GM12878 (cell line): ENCODE results near the gene FAM20A. TPM values are rescaled to one million over a fixed set of nuclear protein-coding genes. Genes with fewer than 3 reads are reported as not detected.

Source experiments
- ATAC-seq: fragments of 200-7000 bp; cut with Tn5 transposase; 3 replicates; pipeline ENCODE4 v1.9.1; 2020; ENCODE audit warnings: mild to moderate bottlenecking, moderate library complexity
- BruUV-seq: library from RNA; stranded (reverse); fragments of 400-500 nt; replicated peaks from 2 replicates; lab custom pipeline; 2021; lab: Mats Ljungman, UMichigan
- CTCF ChIA-PET: fragments of 300-600 bp; sonication (Branson Sonifier 250); formaldehyde crosslinking; extraction: SDS; loops from one replicate; lab custom pipeline; 2021; ENCODE audit warnings: inconsistent platforms; lab: Yijun Ruan, JAX
- POLR2A ChIA-PET: fragments of 350-600 bp; formaldehyde crosslinking; extraction: SDS; loops from one replicate; lab custom pipeline; 2021; ENCODE audit warnings: inconsistent platforms; lab: Charles Lee
- RAD21 ChIA-PET: fragments of 300-600 bp; sonication (Branson Sonifier 250); formaldehyde crosslinking; loops from one replicate; lab custom pipeline; 2023; ENCODE audit warnings: antibody characterized with exemption; ENCODE audit not compliant: unreplicated experiment; lab: Charles Lee
- SMC1A ChIA-PET: fragments of 300-600 bp; sonication (Branson Sonifier 250); formaldehyde crosslinking; loops from one replicate; lab custom pipeline; 2023; ENCODE audit not compliant: unreplicated experiment, uncharacterized antibody; lab: Charles Lee
- DNase-seq: peaks from one replicate; pipeline ENCODE4 v3.0.0-alpha.2; 2011; ENCODE audit warnings: low read depth, low spot score
- FAIRE-seq: peaks from 3 replicates; lab custom pipeline; 2011; peaks lifted over from hg19 to GRCh38; lab: Jason Lieb, UNC
- H2AFZ ChIP-seq: 2 replicates; pipeline ENCODE4 v1.6.0; 2011; ENCODE audit warnings: low read depth, low read length, control low read depth; ENCODE audit not compliant: control insufficient read depth
- H3K27ac ChIP-seq: 2 replicates; pipeline ENCODE4 v1.5.1; 2011; ENCODE audit warnings: control low read depth; ENCODE audit not compliant: control insufficient read depth, insufficient read depth
- H3K27me3 ChIP-seq, 2 experiments: replicated peaks in 1 of 2; 2 replicates each; pipeline versions ENCODE4 v1.6.0 to v1.6.1; 2011; ENCODE audit warnings: low read length in 1 of 2; ENCODE audit not compliant: control insufficient read depth in 2 of 2, insufficient read depth in 2 of 2
- H3K36me3 ChIP-seq, 2 experiments: 2 replicates each; pipeline ENCODE4 v1.5.1; 2011; ENCODE audit warnings: low read length in 1 of 2; ENCODE audit not compliant: control insufficient read depth in 2 of 2, insufficient read depth in 2 of 2
- H3K4me1 ChIP-seq: 2 replicates; pipeline ENCODE4 v1.6.1; 2011; ENCODE audit warnings: mild to moderate bottlenecking, low read length, moderate library complexity, mixed read lengths; ENCODE audit not compliant: control insufficient read depth, insufficient read depth
- H3K4me2 ChIP-seq: 2 replicates; pipeline ENCODE4 v1.6.0; 2011; ENCODE audit warnings: control low read depth; ENCODE audit not compliant: control insufficient read depth, insufficient read depth
- H3K4me3 ChIP-seq: fragments of 200-600 bp; sonication (generic); 2 replicates; pipeline ENCODE4 v1.5.1; 2016
- H3K79me2 ChIP-seq: 2 replicates; pipeline ENCODE4 v1.6.0; 2011; ENCODE audit warnings: low read length; ENCODE audit not compliant: control insufficient read depth, insufficient read depth
- H3K9ac ChIP-seq: 2 replicates; pipeline ENCODE4 v1.8.0; 2011; ENCODE audit warnings: low read length, control low read depth, mixed read lengths; ENCODE audit not compliant: control insufficient read depth, insufficient read depth
- H3K9me3 ChIP-seq: replicated peaks from 3 replicates; pipeline ENCODE4 v1.5.1; 2011; ENCODE audit warnings: mild to moderate bottlenecking, low read length; ENCODE audit not compliant: control insufficient read depth, insufficient read depth
- H4K20me1 ChIP-seq: 2 replicates; pipeline ENCODE4 v1.6.0; 2011; ENCODE audit not compliant: control insufficient read depth, insufficient read depth
- ATF7 ChIP-seq: fragments of 450-650 bp; IDR thresholded peaks from 2 replicates; pipeline ENCODE4 v1.6.1; 2016; ENCODE audit warnings: low read depth, mild to moderate bottlenecking
- CREB1 ChIP-seq: IDR thresholded peaks from 2 replicates; pipeline ENCODE4 v1.6.1; 2012; ENCODE audit warnings: low read depth, mild to moderate bottlenecking, inconsistent platforms
- EED ChIP-seq: sonication (generic); IDR thresholded peaks from 2 replicates; pipeline ENCODE4 v1.6.1; 2016; ENCODE audit warnings: antibody characterized with exemption, low read depth
- RB1 ChIP-seq: fragments of 450-650 bp; formaldehyde crosslinking; IDR thresholded peaks from 2 replicates; pipeline ENCODE4 v1.6.1; 2017; ENCODE audit warnings: mild to moderate bottlenecking, borderline replicate concordance
- RCOR1 ChIP-seq: conservative IDR thresholded peaks from 2 replicates; pipeline ENCODE4 v1.6.1; 2012; ENCODE audit warnings: low read depth, low read length, improper control_type of control experiment
- SPI1 ChIP-seq: IDR thresholded peaks from 2 replicates; pipeline ENCODE4 v1.6.1; 2011; ENCODE audit warnings: low read depth, mild to moderate bottlenecking, low read length, moderate library complexity, borderline replicate concordance; ENCODE audit not compliant: insufficient read depth
- STAT1 ChIP-seq: fragments of 450-650 bp; conservative IDR thresholded peaks from 2 replicates; pipeline ENCODE4 v1.6.1; 2014; ENCODE audit warnings: antibody characterized with exemption, mild to moderate bottlenecking
- TAF1 ChIP-seq: IDR thresholded peaks from 2 replicates; pipeline ENCODE4 v1.6.1; 2011; ENCODE audit warnings: mild to moderate bottlenecking, low read depth, low read length, borderline replicate concordance
- TARDBP ChIP-seq: IDR thresholded peaks from 2 replicates; pipeline ENCODE4 v1.6.1; 2016; ENCODE audit warnings: borderline replicate concordance
- ZBED1 ChIP-seq: IDR thresholded peaks from 2 replicates; pipeline ENCODE4 v1.6.1; 2016; ENCODE audit warnings: borderline replicate concordance
- ZNF217 ChIP-seq: fragments of 450-650 bp; IDR thresholded peaks from 2 replicates; pipeline ENCODE4 v1.6.1; 2017; ENCODE audit warnings: antibody characterized with exemption, mild to moderate bottlenecking
- ZNF274 ChIP-seq: IDR thresholded peaks from one replicate; pipeline ENCODE4 v1.8.0; 2011; ENCODE audit not compliant: insufficient read length, insufficient read depth
- WGBS: methylation state at CpG from one replicate; pipeline ENCODE4 v1.1.6; 2016; ENCODE audit warnings: low lambda C conversion rate; ENCODE audit not compliant: insufficient replicate concordance, insufficient coverage; ENCODE audit errors: missing lambda C conversion rate; 5-methylcytosine and 5-hydroxymethylcytosine counted together
- in situ Hi-C: fragments of 300-500 bp; cut with MboI; formaldehyde crosslinking; loops from 9 replicates; pipeline ENCODE4 v1.14.3; 2018; ENCODE audit warnings: mixed read lengths
- intact Hi-C: fragments of 100-400 bp; cut with micrococcal nuclease; formaldehyde crosslinking; loops from one replicate; pipeline ENCODE4 v1.14.2; 2022; ENCODE audit not compliant: unreplicated experiment
- polyA plus RNA-seq, 11 experiments: library from polyadenylated mRNA; depleted of rRNA in 4 of 11; unstranded in 6 of 11; stranded (reverse) in 5 of 11; fragments of >200 nt; fragmentation: Nextera tagmentation in 4 of 11; fragmentation: Illumina TruSeq in 1 of 11; extraction: Ambion mirVana in 4 of 11; extraction: Trizol in 1 of 11; gene quantifications; 1 replicate in 1 of 11; 2 replicates in 10 of 11; pipeline versions ENCODE4 v1.2.1 to v1.2.3, GENCODE V29; 2011 to 2016; ENCODE audit warnings: inconsistent platforms in 2 of 11, missing spikeins in 2 of 11, low read depth in 1 of 11
- total RNA-seq, 4 experiments: library from RNA; depleted of rRNA in 3 of 4; stranded (reverse); fragments of >200 nt in 3 of 4; fragmentation: Illumina TruSeq in 1 of 4; extraction: Trizol in 1 of 4; gene quantifications; 2 replicates each; pipeline versions ENCODE4 v1.2.1 to v1.2.3, GENCODE V29; 2013 to 2021
- TF ChIP-seq, protein P1 (sequence below): IDR thresholded peaks from 2 replicates; pipeline ENCODE4 v1.6.1; 2011; ENCODE audit warnings: low read depth, mild to moderate bottlenecking, low read length, moderate library complexity, borderline replicate concordance; ENCODE audit errors: extremely low read depth
- TF ChIP-seq, protein P2 (sequence below): fragments of 450-650 bp; IDR thresholded peaks from 2 replicates; pipeline ENCODE4 v1.6.1; 2017; ENCODE audit warnings: mild to moderate bottlenecking, moderate library complexity
- TF ChIP-seq, protein P3 (sequence below): fragments of 450-650 bp; IDR thresholded peaks from 2 replicates; pipeline ENCODE4 v1.6.1; 2017; ENCODE audit warnings: low read depth, mild to moderate bottlenecking, moderate library complexity
- TF ChIP-seq, protein P4 (sequence below): IDR thresholded peaks from 2 replicates; pipeline ENCODE4 v1.6.1; 2011; ENCODE audit warnings: low read depth, low read length, improper control_type of control experiment, borderline replicate concordance

The FAM20A gene
- total and polyA plus RNA-seq, 10 of the 15 experiments (the other 5 are each of a cell fraction or from before 2014, with no cell fraction given): 0.13 TPM; not detected in 9

DNA sequence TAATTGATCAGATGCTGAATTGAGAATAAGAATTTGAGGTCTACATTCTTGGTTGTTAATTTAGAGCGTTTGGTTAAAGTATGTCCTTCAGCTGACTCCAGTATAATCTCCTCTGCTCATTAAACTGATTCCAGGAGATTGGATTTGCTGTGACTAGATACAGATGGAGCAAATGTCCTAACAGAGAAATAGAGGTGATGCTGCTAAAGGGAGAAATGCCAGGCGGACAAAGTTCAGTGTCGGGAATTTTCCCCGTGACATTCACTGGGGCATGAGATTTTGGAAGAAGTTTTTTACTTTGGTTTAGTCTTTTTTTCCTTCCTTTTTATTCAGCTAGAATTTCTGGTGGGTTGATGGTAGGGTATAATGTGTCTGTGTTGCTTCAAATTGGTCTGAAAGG is 69.9 kb downstream of the FAM20A start:
- H3K79me2 ChIP-seq: no peaks in the 10 kb centered on the region
- no peaks in the 10 kb centered on the region for H3K9me3 ChIP-seq
- H3K27me3 ChIP-seq: no peaks in the 10 kb centered on the region
- H2AFZ ChIP-seq: no peak overlapping the region
- in situ Hi-C loops: loop anchor here (10.0 kb wide), 1 partner anchor 714 kb away; no protein-coding TSS in a partner anchor
- ChIA-PET CTCF (interaction anchor here (1.5 kb wide), 1 partner anchor 34 kb away, joined by 3 read pairs; no protein-coding TSS in a partner anchor), RAD21 (interaction anchor here (1.4 kb wide), 1 partner anchor 16 kb away, joined by 3 read pairs; no protein-coding TSS in a partner anchor), SMC1A (no interaction called here), POLR2A (interaction anchor here (0.5 kb wide), 1 partner anchor 224 kb away, joined by 3 read pairs; no protein-coding TSS in a partner anchor)
- H3K36me3 ChIP-seq: peaks cover 9 to 45% of the 10 kb centered on the region in 2 experiments
- WGBS: 98% methylated on average over 4 of the region's 4 CpGs
- no peak for FAIRE-seq
- H3K4me2 ChIP-seq: no peak overlapping the region
- H3K4me3 ChIP-seq: no peak overlapping the region
- no peak overlapping the region for H3K27ac ChIP-seq
- no peak for TF ChIP-seq ZBED1
- TF ChIP-seq ZNF274: no peak
- no peak for TF ChIP-seq ZNF217
- no peak for TF ChIP-seq TAF1
- TF ChIP-seq, protein P1, sequence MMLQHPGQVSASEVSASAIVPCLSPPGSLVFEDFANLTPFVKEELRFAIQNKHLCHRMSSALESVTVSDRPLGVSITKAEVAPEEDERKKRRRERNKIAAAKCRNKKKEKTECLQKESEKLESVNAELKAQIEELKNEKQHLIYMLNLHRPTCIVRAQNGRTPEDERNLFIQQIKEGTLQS: no peak
- no peak for TF ChIP-seq ATF7
- TF ChIP-seq, protein P2, sequence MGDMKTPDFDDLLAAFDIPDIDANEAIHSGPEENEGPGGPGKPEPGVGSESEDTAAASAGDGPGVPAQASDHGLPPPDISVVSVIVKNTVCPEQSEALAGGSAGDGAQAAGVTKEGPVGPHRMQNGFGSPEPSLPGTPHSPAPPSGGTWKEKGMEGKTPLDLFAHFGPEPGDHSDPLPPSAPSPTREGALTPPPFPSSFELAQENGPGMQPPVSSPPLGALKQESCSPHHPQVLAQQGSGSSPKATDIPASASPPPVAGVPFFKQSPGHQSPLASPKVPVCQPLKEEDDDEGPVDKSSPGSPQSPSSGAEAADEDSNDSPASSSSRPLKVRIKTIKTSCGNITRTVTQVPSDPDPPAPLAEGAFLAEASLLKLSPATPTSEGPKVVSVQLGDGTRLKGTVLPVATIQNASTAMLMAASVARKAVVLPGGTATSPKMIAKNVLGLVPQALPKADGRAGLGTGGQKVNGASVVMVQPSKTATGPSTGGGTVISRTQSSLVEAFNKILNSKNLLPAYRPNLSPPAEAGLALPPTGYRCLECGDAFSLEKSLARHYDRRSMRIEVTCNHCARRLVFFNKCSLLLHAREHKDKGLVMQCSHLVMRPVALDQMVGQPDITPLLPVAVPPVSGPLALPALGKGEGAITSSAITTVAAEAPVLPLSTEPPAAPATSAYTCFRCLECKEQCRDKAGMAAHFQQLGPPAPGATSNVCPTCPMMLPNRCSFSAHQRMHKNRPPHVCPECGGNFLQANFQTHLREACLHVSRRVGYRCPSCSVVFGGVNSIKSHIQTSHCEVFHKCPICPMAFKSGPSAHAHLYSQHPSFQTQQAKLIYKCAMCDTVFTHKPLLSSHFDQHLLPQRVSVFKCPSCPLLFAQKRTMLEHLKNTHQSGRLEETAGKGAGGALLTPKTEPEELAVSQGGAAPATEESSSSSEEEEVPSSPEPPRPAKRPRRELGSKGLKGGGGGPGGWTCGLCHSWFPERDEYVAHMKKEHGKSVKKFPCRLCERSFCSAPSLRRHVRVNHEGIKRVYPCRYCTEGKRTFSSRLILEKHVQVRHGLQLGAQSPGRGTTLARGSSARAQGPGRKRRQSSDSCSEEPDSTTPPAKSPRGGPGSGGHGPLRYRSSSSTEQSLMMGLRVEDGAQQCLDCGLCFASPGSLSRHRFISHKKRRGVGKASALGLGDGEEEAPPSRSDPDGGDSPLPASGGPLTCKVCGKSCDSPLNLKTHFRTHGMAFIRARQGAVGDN: no peak
- no peak for TF ChIP-seq SPI1
- TF ChIP-seq TARDBP: no peak
- no peak for TF ChIP-seq RB1
- TF ChIP-seq CREB1: no peak
- TF ChIP-seq RCOR1: no peak
- TF ChIP-seq STAT1: no peak
- no peak for TF ChIP-seq EED
- TF ChIP-seq, protein P3, sequence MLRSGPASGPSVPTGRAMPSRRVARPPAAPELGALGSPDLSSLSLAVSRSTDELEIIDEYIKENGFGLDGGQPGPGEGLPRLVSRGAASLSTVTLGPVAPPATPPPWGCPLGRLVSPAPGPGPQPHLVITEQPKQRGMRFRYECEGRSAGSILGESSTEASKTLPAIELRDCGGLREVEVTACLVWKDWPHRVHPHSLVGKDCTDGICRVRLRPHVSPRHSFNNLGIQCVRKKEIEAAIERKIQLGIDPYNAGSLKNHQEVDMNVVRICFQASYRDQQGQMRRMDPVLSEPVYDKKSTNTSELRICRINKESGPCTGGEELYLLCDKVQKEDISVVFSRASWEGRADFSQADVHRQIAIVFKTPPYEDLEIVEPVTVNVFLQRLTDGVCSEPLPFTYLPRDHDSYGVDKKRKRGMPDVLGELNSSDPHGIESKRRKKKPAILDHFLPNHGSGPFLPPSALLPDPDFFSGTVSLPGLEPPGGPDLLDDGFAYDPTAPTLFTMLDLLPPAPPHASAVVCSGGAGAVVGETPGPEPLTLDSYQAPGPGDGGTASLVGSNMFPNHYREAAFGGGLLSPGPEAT: no peak
- TF ChIP-seq, protein P4, sequence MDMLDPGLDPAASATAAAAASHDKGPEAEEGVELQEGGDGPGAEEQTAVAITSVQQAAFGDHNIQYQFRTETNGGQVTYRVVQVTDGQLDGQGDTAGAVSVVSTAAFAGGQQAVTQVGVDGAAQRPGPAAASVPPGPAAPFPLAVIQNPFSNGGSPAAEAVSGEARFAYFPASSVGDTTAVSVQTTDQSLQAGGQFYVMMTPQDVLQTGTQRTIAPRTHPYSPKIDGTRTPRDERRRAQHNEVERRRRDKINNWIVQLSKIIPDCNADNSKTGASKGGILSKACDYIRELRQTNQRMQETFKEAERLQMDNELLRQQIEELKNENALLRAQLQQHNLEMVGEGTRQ: no peak
- TSS peak; percentile 31 for BruUV-seq
- DNase-seq: no peak
- H4K20me1 ChIP-seq: no peaks in the 10 kb centered on the region
- H3K4me1 ChIP-seq: no peaks in the 10 kb centered on the region
- intact Hi-C loops: loop anchor here (5.0 kb wide), 1 partner anchor 701 kb away; no protein-coding TSS in a partner anchor
- ATAC-seq: no peak
- H3K9ac ChIP-seq: no peak overlapping the region
